ENCODE data around the gene FAM89B. TPM values are rescaled to one million over a fixed set of nuclear protein-coding genes. Genes with fewer than 3 reads are reported as not detected.
A peak's percentile ranks its signal among the peaks of the same experiment; 100 is the strongest.

FAM89B gene
- total RNA-seq, 1 donor from 2014 or later: 19.0 TPM

DNA sequence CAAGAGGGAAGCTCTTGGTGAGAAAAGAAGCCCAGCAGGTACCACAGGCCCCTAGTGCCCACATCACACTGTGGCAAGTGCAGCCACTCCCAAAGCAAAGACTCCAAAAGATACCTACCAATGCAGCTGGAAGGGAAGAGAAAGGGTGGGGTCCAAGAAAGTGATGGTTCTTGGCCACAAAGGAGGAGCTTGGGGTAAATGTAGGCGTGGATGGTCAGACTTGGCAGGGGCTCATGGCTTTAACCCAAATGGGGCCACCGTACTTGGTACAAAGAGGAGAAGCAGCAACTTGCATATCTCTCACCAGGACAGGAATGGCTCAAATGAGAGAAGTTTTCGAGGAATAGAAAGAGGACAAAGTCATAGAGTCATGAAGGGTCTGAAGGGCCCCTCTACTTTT lies 36.9 kb downstream of the FAM89B start:
- no peak for ATAC-seq
- no peak for DNase-seq (ENCODE audit: low spot score)

DNA sequence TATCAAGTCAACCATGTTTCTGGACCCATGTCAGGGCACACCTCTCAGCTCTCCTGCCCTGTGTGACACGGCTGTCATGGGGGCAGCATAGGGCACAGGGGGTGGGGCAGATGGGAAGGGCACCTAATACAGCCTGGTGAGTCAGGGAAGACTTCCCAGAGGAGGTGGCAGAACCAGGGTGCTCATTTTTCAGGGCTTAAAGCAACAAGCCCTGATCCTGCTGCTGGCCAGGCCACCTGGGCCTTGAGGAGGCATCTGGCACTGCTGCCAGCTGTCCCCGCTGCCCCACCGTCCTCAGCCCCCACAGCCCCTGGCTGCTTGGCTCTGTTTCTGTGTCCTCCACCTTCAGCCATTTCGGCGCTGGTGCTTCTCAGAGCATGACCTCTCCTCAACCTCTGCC lies 37.3 kb downstream of the FAM89B start:
- no peak for DNase-seq (ENCODE audit: low spot score)
- ATAC-seq: no peak

DNA sequence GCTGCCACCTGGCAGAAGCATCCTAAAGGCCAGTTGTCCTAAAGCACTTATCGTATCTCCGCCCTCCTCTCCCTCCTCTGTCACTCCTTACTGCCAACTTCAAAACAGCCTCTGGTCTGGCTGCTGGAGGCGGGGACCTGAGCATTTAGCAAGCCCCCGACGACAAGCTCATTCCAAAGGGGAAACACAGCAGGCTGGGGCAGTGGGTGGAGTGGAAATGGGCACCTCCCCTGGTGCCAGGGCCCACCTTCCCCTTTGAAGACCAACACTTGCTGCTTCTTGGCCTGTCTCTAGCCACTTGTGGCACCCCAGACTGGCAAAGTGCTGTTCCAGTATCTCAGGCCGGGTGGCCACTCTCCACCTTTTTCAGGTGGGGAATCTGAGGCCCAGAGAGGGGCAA lies 38.1 kb downstream of the FAM89B start:
- ATAC-seq (no peak), DNase-seq (ENCODE audit: low spot score) (no peak)

DNA sequence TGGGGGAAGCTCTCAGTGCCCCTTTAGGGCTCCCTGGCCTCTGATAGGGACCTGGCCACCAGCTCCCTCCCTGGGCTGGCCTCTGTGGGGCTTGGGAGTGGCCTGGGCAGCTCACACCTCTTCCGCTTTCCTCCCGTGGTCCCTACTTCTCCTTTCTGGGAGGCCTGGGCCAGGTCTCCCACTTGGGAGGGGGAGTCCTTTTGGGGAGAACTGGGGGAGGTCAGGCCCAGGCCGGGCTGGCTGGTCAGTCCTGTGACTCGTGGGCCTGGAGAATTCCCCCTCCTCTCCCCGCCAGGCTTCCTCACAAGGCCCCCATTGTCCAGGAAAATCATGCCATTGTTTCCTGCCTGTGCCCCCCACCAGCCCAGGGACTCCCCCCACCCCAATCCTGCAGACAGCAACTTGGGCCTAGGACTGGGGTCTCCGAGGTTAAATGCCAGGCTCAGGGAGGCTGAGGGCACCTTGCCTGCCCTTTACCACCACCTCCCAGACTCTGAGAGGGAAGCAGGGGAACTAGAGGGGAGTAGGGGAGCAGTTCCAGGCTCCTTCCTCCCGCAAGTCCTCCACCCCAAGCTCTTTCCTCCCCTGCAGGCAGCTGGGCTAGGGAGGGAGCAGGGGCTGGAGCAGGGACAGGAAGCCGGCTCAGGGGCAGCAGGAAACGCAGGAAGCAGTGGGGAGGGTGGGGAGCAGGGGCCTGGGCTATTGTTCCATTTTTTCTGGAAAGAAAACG lies 38.9 kb downstream of the FAM89B start:
- no peak for DNase-seq (ENCODE audit: low spot score)
- ATAC-seq: no peak

DNA sequence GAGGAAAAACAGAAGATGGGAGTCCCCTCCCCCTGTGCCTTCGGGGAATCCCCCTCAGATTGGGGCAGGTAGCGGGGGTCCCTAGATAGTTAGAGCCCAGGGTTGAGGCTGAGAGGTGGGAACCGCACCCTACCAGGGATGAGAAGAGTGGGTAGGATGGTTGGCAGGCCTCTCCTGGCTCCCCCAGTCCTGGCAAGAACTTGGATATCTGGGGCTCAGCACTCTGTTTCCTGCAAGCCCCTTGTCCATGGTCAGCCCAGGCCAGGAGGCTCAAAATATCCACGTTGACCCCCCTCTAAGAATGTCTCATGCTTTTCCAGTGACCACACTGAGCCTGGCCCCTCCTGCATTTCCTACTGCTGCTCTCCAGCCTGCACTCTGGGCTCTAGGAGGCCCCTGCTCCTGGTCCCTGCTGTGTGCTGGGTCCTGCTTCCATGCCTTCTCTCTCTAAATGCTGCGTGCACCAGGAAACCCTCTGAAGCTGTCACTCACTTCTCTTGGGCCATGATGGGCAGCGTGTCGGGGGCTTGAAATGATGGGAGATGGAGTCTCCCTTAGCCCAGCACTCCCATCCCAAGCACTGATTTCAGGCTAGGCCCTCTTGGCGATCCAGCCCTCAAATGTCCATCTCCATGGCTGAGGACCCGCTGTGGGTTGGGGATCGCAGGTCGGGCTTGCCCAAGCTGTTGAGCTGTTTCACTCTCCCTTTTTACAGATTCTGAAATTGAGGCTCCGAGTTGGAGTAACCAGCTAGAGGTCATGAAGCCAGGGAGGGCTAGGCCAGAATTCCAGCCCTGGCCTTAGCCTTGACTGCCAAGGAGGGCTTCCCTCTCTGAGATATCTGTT lies 39.6 kb downstream of the FAM89B start:
- ATAC-seq (no peak), DNase-seq (ENCODE audit: low spot score) (no peak)

DNA sequence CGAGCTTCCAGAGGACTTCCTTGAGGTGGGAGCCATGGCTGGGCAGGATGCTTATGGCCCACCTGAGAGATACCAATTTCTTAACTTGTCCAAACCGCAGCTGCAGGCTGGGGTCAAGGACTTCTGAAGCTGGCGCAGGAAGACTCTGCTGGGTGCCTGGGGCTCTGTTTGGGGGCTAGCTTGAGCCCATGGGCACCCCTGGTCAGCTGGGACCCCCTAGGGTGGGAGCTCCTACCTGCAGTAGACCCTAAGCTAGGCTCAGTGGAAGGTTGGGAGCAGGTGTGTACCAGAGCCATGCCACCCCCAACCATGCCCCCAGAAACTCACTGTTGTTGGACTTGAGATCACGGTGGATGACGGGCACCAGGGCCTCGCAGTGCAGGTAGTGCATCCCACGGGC lies 40.4 kb downstream of the FAM89B start:
- DNase-seq (ENCODE audit: low spot score): no peak
- no peak for ATAC-seq

DNA sequence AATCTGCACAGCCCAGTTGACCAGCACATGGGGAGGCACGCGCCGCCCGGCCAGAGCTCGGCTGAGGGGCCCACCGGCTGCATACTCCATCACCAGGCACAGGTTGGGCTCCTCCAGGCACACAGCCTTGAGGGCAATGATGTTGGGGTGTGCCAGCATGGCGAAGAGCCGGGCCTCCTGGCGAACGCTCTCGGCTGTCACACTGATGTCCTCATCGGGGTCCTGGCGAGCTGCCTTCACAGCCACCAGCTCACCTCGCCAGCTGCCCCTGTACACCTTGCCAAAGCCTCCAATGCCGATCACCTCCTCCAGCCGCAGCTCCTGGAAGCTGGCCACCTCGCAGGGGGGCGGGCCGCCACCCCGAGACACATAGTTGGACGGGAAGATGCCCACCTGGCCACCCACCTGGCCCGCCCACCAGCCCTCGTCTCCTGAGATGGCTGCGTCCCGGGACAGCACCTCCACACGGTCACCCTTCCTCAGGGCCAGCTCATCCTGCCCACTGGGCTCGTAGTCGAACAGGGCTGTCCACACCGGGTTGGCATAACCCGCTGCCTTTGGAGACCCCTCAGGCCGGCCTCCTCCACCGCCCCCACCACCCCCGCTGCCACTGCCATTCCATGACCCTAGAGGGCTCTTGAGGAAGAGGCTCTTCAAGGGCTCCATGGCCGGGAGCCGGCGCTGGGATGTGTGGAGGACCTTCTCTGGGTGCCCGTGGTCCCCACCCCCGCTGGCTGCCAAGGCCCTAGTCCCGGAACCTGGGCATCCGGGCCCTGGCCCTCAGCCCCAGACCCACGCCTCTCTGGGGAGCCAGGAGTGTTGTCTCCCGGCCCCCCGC lies 41.0 kb downstream of the FAM89B start:
- ATAC-seq (peak; percentile 0), DNase-seq (ENCODE audit: low spot score) (peak; percentile 70)

DNA sequence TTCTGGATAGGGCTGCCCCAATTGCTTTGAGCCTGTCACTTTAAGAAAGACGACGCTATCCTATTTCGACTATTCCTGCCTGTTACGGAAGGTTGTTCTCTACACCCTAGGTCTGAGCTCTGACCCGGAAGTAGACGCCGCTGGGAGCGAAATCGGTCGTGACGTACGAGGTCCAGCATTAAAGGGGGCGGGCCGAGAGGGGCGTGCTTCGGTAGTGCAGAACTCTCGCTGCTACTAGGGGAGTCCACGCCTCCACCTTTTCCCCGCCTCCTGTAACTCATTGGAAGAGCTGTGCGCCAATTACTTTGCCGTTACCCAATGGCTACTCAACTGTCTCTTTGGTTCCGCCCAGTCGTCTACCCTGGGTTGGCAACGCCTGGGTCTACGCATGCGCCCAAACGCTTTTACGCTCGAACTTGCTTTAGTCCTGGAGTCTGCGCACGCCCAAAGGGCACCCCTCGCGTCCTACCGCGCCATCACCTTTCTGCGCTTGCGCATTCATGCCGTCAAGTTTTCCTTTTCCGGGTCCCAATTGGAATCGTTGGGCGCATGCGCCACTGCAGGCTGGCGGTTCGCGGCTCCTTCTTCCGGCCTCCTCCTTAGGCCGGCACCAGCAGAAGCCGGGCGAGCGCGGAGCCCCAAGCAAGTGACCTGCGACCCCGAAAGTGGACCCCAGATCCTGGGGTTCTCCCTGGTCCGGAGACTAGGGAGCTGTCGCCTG lies 43.1 kb downstream of the FAM89B start, which contains the start of gene PCNX3:
Gene PCNX3, plus strand, starts transcription at position 548 of the 721 bp plus-strand sequence. CDS start 536 bp downstream, outside the sequence.
- DNase-seq (ENCODE audit: low spot score) (peak; percentile 100), ATAC-seq (peak; percentile 76)

DNA sequence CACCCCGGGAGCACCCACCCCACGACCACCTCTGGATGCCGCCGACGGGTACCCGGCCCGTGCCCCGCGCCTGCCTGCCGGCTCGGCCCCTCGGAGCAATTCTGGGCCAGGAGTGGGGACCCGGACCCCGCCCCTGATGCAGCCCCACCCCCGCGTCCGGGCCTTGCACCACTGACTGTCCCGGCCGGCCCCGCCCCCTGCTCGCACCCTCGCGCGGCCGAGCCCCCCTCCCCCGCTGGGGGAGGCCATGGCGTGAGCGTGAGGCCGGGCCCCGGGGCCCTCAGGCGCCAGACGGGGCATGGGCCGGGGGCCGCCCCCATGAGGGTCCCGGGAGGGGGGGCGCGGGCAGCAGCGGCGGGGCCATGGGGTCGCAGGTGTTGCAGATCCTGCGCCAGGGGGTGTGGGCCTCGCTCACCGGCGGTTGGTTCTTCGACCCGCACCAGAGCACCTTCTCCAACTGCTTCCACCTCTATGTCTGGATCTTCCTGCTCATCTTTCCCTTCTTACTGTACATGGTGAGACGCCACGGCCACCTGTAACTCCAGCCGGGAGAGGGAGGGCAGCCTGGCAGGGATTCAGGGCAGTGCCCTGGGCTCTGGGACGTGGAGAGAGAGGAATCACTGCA lies 43.7 kb downstream of the FAM89B start:
- no peak for ATAC-seq
- DNase-seq (ENCODE audit: low spot score): no peak

DNA sequence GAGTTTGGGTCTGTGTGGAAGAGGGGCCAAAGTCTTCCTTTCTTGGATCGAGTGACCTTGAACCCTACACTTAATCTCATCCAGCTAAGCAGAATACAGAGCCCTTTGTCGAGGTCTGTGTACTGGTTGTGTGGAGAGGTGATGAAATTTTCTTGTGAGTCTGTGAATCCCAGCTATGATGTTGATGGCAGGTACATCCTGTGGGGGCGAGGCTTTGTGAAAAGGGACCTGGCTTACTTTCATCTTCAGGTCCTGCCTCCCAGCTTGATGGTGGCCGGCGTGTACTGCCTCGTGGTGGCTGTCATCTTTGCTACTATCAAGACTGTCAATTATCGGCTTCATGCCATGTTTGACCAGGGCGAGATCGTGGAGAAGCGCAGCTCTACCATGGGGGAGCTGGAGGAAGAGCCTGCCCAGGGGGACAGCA lies 44.2 kb downstream of the FAM89B start:
- DNase-seq (ENCODE audit: low spot score) (no peak), ATAC-seq (no peak)

DNA sequence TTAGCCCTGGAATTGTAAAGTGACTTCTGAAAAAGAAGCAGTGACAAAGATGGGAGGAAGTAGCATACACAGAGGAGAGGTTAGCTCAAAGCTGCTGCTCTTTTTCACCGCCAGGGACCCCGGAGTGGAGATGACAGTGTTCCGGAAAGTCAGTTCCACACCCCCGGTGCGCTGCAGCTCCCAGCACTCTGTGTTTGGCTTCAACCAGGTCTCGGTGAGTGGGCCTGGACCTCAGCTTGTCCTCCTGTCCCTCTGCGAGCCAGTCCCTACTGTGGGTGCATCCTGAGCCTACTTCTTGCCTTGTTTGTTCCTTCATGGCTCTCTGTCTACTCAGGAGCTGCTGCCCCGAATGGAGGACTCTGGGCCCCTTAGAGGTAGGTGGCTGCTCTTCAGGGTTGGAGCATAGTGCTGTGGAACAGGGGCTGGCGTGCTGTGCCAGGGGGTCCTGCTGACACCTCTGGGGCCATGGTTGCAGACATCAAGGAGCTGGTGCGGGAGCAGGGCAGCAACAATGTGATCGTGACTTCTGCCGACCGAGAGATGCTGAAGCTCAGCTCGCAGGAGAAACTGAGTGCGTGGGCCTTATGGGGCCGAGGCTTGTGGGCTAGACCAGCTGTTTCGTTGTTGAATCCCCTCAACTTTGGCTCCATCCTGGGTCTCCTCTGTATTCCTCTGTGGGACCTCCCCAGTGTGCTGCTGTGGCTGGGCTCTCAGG lies 45.0 kb downstream of the FAM89B start:
- DNase-seq (ENCODE audit: low spot score): no peak

DNA sequence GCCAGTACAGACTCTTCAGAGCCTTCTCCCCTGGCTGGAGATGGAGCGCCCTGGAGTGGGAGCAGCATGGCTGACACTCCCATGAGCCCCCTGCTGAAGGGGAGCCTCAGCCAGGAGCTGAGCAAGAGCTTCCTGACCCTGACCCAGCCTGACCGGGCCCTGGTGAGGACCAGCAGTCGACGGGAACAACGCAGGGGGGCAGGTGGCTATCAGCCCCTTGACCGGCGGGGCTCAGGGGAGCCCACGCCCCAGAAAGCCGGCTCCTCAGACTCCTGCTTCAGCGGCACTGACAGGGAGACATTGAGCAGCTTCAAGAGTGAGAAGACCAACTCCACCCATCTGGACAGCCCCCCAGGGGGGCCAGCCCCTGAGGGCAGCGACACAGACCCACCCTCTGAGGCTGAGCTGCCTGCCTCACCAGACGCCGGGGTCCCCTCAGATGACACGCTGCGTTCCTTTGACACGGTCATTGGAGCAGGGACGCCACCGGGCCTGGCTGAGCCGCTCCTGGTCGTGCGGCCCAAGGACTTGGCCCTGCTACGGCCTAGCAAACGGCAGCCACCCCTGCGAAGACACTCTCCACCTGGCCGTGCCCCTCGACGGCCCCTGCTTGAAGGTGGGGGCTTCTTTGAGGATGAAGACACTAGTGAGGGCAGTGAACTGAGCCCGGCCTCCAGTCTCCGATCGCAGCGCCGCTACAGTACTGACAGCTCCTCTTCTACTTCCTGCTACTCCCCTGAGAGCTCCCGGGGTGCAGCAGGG lies 45.8 kb downstream of the FAM89B start:
- DNase-seq (ENCODE audit: low spot score) (no peak), ATAC-seq (no peak)

More for the DNA sequence above, 45.0 kb downstream of the FAM89B start:
- ATAC-seq: no peak

DNA sequence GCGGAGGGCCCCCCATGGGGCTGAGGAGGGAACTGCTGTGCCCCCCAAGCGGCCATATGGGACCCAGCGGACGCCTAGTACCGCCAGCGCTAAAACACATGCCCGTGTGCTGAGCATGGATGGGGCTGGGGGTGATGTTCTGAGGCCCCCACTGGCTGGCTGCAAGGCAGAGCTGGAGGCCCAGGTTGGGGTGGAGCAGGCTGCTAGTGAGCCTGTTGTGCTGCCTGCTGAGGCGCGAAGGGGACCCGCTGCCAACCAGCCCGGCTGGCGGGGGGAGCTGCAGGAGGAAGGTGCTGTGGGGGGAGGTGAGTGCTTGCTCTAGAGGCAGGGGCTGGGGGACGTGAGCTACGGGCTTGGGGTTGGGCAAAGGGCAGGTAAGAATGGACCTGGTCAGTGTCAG lies 46.4 kb downstream of the FAM89B start:
- ATAC-seq: no peak
- no peak for DNase-seq (ENCODE audit: low spot score)

DNA sequence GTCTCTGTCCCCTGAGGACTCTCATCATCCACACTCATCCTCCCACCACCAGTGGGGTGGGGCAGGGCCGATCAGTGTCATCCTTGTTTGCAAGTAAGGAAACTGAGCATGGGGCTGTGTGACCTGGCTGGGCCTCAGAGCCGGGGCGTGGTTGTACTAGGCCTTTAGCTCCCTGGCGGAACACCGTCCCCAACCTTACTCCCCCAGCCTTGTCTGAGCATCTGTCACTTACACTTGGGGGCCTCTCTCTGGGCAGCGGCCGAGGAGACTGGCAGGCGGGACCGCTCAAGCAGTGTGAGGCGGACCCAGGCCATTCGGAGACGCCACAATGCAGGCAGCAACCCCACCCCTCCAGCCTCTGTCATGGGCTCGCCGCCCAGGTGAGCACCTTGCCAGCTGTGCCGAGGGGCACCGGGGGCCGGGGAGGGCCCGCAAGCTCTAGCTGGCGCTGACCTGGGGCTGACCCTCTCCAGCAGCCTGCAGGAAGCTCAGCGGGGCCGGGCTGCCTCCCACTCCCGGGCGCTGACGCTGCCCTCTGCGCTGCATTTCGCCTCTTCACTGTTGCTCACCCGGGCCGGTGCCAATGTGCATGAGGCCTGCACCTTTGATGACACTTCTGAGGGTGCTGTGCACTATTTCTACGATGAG lies 47.1 kb downstream of the FAM89B start:
- no peak for ATAC-seq
- no peak for DNase-seq (ENCODE audit: low spot score)

DNA sequence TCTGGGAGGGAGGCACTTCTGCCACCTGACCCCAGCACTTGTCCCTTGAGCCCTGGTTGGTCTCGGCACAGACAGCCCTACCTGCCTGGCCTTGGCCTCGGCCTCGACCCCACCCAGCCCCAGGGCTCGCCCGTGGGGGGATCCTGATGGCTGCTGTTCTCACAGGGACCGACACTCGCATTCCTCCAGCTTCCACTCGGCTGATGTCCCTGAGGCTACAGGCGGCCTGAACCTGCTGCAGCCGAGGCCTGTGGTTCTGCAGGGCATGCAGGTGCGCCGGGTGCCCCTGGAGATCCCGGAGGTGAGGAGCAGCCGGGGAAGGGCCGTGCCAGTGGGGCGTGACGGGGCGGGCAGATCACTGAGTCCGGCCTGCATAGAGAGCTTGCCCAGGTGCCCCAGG lies 48.3 kb downstream of the FAM89B start:
- DNase-seq (ENCODE audit: low spot score): no peak
- ATAC-seq: no peak

DNA sequence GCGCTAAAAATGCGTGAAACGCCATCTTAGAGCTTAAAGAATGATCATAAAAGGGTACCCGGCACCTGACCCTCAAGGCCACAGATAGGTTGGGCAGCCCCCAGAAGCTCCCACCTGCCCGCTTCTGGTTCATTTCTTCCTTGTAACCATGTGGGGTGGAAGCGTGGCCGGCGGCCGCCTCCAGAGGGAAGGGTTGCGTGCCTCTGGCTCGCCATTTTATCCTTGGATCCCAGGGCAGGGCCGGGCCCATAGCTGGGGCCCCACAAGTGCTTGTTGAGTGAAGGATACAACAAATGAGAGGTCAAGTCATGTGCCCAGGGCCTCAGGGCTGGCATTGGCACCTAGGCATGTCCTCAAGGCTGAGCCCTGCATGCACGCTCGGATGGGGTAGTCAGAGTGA lies 49.1 kb downstream of the FAM89B start:
- no peak for ATAC-seq
- DNase-seq (ENCODE audit: low spot score): no peak

DNA sequence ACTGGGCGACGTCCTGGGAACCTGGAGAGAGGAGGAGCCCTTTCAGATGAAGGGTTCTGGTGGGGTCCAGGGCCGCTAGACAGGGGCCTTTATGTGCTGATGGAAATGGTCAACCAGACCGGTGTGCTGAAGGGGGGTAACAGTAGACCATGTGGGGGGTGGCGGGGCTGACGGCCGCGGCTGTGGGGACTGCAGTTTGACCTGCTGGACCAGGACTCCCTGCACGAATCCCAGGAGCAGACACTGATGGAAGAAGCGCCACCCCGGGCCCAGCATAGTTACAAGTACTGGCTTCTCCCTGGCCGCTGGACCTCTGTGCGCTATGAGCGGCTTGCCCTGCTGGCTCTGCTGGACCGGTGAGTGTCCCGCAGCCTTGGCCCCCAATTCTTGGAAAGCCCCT lies 49.7 kb downstream of the FAM89B start:
- DNase-seq (ENCODE audit: low spot score) (no peak), ATAC-seq (no peak)

DNA sequence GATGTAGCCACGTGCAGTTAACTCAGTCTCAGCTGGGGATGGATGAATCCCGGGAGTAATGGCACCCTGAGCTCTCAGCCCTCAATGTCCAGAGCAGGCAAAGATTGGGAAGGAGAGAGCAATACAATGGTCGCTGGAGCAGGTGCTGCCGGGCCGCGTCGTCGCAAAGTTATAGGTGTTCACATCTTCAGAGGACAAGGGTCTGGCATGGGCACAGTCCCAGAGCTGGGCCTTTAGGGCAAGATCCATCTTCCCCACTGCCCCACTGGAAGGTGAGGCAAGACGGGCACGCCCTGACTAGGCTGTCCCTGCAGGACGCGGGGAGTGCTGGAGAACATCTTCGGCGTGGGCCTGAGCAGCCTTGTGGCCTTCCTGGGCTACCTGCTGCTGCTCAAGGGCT lies 50.8 kb downstream of the FAM89B start:
- DNase-seq (ENCODE audit: low spot score): no peak
- no peak for ATAC-seq
